Measurements from ENCODE around the gene TFAP2A.
A peak's percentile ranks its signal among the peaks of the same experiment; 100 is the strongest.

The TFAP2A gene

GRCh38 chr6:10412461-10413261 lies 2.2 kb downstream of the TFAP2A start:
- no peak for DNase-seq (ENCODE audit: low read depth in 3 of 3)

- peak in 2 of 3 experiments; percentile 14 to 22 for DNase-seq (ENCODE audit: low read depth in 3 of 3)
These were observed 2.9 kb downstream of the TFAP2A start for GRCh38 chr6:10411971-10412460.

GRCh38 chr6:10411131-10411970 lies 3.5 kb downstream of the TFAP2A start:
- no peak for DNase-seq (ENCODE audit: low read depth in 3 of 3)

- no peak for DNase-seq (ENCODE audit: low read depth in 3 of 3)
These were observed 4.4 kb downstream of the TFAP2A start for GRCh38 chr6:10410207-10411050.

- no peak for DNase-seq (ENCODE audit: low read depth in 3 of 3)
These were observed 5.1 kb downstream of the TFAP2A start for GRCh38 chr6:10409731-10410206.

- DNase-seq (ENCODE audit: low read depth in 3 of 3), result no peak
These were observed 5.6 kb downstream of the TFAP2A start for GRCh38 chr6:10409233-10409721.

- DNase-seq (ENCODE audit: low read depth in 3 of 3), result no peak
These were observed 6.4 kb downstream of the TFAP2A start for GRCh38 chr6:10408457-10408856.

- no peak for DNase-seq (ENCODE audit: low read depth in 3 of 3)
These were observed 7.2 kb downstream of the TFAP2A start for GRCh38 chr6:10407674-10408054.

- no peak for DNase-seq (ENCODE audit: low read depth in 3 of 3)
These were observed 7.7 kb downstream of the TFAP2A start for GRCh38 chr6:10407018-10407673.

GRCh38 chr6:10406556-10406955 lies 8.3 kb downstream of the TFAP2A start:
- no peak for DNase-seq (ENCODE audit: low read depth in 3 of 3)

- no peak for DNase-seq (ENCODE audit: low read depth in 3 of 3)
These were observed 9.4 kb downstream of the TFAP2A start for GRCh38 chr6:10405513-10405900.

- DNase-seq (ENCODE audit: low read depth in 3 of 3), result no peak
These were observed 9.9 kb downstream of the TFAP2A start for GRCh38 chr6:10404799-10405512.

- peak; percentile 62 to 78 (median 69) for DNase-seq (ENCODE audit: low read depth in 3 of 3)
These were observed 10.6 kb downstream of the TFAP2A start for GRCh38 chr6:10404107-10404798.

- DNase-seq (ENCODE audit: low read depth in 3 of 3), result no peak
These were observed 11.3 kb downstream of the TFAP2A start for GRCh38 chr6:10403385-10404106.

GRCh38 chr6:10402648-10403311 lies 12.1 kb downstream of the TFAP2A start:
- no peak for DNase-seq (ENCODE audit: low read depth in 3 of 3)

GRCh38 chr6:10401632-10402223 lies 13.1 kb downstream of the TFAP2A start:
- no peak for DNase-seq (ENCODE audit: low read depth in 3 of 3)

- DNase-seq (ENCODE audit: low read depth in 3 of 3), result no peak
These were observed 13.8 kb downstream of the TFAP2A start for GRCh38 chr6:10401004-10401536.

- no peak for DNase-seq (ENCODE audit: low read depth in 3 of 3)
These were observed 14.5 kb downstream of the TFAP2A start for GRCh38 chr6:10400330-10400729.

Measured in stimulated activated CD4-positive, alpha-beta T cell treated with anti-CD3 and anti-CD28 coated beads, TNF-alpha, amount 100 ng/mL, for 4 hours (primary cell).